Measurements from ENCODE around the gene NELL1.

The NELL1 gene

GRCh38 chr11:21346361-21346760 is 677.0 kb downstream of the NELL1 start:
- no peaks in the 10 kb centered on the region for H3K9me3 ChIP-seq (ENCODE audit: insufficient read depth, low read length, severe bottlenecking)
- no peak overlapping the region for H2AFZ ChIP-seq (ENCODE audit: low read depth, low read length)
- H3K27me3 ChIP-seq (ENCODE audit: insufficient read depth, low read length, poor library complexity) = no peaks in the 10 kb centered on the region
- no peak for DNase-seq
- H3K4me2 ChIP-seq (ENCODE audit: insufficient read depth, low read length) = no peak overlapping the region
- ATAC-seq (ENCODE audit: insufficient read depth, low read depth) = no peak
- no peak overlapping the region for H3K9ac ChIP-seq (ENCODE audit: low read depth, low read length)
- no peaks in the 10 kb centered on the region for H4K20me1 ChIP-seq (ENCODE audit: insufficient read depth, low read length)
- TF ChIP-seq, protein P1, sequence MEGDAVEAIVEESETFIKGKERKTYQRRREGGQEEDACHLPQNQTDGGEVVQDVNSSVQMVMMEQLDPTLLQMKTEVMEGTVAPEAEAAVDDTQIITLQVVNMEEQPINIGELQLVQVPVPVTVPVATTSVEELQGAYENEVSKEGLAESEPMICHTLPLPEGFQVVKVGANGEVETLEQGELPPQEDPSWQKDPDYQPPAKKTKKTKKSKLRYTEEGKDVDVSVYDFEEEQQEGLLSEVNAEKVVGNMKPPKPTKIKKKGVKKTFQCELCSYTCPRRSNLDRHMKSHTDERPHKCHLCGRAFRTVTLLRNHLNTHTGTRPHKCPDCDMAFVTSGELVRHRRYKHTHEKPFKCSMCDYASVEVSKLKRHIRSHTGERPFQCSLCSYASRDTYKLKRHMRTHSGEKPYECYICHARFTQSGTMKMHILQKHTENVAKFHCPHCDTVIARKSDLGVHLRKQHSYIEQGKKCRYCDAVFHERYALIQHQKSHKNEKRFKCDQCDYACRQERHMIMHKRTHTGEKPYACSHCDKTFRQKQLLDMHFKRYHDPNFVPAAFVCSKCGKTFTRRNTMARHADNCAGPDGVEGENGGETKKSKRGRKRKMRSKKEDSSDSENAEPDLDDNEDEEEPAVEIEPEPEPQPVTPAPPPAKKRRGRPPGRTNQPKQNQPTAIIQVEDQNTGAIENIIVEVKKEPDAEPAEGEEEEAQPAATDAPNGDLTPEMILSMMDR (IDR thresholded peaks at IDR 0.05; ENCODE audit: borderline replicate concordance, extremely low read depth, low read length, poor library complexity, severe bottlenecking) = no peak
- no peak for TF ChIP-seq EZH2 (IDR thresholded peaks at IDR 0.05; ENCODE audit: borderline replicate concordance, low read depth, low read length, severe bottlenecking)
- no peaks in the 10 kb centered on the region for H3K79me2 ChIP-seq (ENCODE audit: insufficient read depth, low read length)
- no peak overlapping the region for H3K4me3 ChIP-seq (ENCODE audit: low read depth in 1 of 2, low read length in 2 of 2)
- no peaks in the 10 kb centered on the region for H3K4me1 ChIP-seq (ENCODE audit: insufficient read depth, low read length)
- no peaks in the 10 kb centered on the region for H3K36me3 ChIP-seq (ENCODE audit: insufficient read depth, low read length)
- H3K27ac ChIP-seq (ENCODE audit: low read length) = no peak overlapping the region

DNA sequence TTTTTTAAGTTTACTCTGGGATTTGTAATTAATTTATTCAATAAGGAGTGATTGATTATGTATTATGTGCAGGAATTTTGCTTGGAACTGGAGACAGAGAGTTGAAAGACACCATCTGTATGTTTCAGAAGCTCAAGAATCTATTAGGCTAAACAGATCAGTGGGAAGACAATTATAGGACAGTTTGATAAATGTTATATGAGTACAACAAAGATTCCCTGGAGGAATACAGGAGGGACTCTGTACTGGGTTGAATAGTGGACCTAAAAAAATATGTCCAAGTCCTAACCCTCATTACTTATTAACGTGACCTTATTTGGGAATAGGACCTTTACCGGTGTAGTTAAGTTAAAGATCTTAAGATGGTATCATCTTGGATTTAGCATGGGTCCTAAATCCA is 681.2 kb downstream of the NELL1 start:
- ATAC-seq (ENCODE audit: insufficient read depth, low read depth) (no peak), DNase-seq (no peak)
- TF ChIP-seq, protein P1 (IDR thresholded peaks at IDR 0.05; ENCODE audit: borderline replicate concordance, extremely low read depth, low read length, poor library complexity, severe bottlenecking) = no peak
- no peak for TF ChIP-seq EZH2 (IDR thresholded peaks at IDR 0.05; ENCODE audit: borderline replicate concordance, low read depth, low read length, severe bottlenecking)

GRCh38 chr11:21353425-21353824 is 684.0 kb downstream of the NELL1 start:
- Histone ChIP-seq H2AFZ (ENCODE audit: low read depth, low read length) (no peak overlapping the region), H3K36me3 (ENCODE audit: insufficient read depth, low read length) (no peaks in the 10 kb centered on the region), H3K79me2 (ENCODE audit: insufficient read depth, low read length) (no peaks in the 10 kb centered on the region), H3K4me3 (ENCODE audit: low read depth in 1 of 2, low read length in 2 of 2) (no peak overlapping the region), H3K4me1 (ENCODE audit: insufficient read depth, low read length) (no peaks in the 10 kb centered on the region), H3K27me3 (ENCODE audit: insufficient read depth, low read length, poor library complexity) (no peaks in the 10 kb centered on the region), H3K27ac (ENCODE audit: low read length) (no peak overlapping the region), H4K20me1 (ENCODE audit: insufficient read depth, low read length) (no peaks in the 10 kb centered on the region), H3K9ac (ENCODE audit: low read depth, low read length) (no peak overlapping the region), H3K9me3 (ENCODE audit: insufficient read depth, low read length, severe bottlenecking) (no peaks in the 10 kb centered on the region), H3K4me2 (ENCODE audit: insufficient read depth, low read length) (no peak overlapping the region)
- ATAC-seq (ENCODE audit: insufficient read depth, low read depth) (no peak), DNase-seq (no peak)
- TF ChIP-seq, protein P1 (IDR thresholded peaks at IDR 0.05; ENCODE audit: borderline replicate concordance, extremely low read depth, low read length, poor library complexity, severe bottlenecking) = no peak
- TF ChIP-seq EZH2 (IDR thresholded peaks at IDR 0.05; ENCODE audit: borderline replicate concordance, low read depth, low read length, severe bottlenecking) = no peak

More for the DNA sequence above, 681.2 kb downstream of the NELL1 start:
- no peak overlapping the region for H2AFZ ChIP-seq (ENCODE audit: low read depth, low read length)
- no peaks in the 10 kb centered on the region for H3K4me1 ChIP-seq (ENCODE audit: insufficient read depth, low read length)
- no peaks in the 10 kb centered on the region for H3K36me3 ChIP-seq (ENCODE audit: insufficient read depth, low read length)
- no peak overlapping the region for H3K4me3 ChIP-seq (ENCODE audit: low read depth in 1 of 2, low read length in 2 of 2)
- H3K79me2 ChIP-seq (ENCODE audit: insufficient read depth, low read length) = no peaks in the 10 kb centered on the region
- no peak overlapping the region for H3K9ac ChIP-seq (ENCODE audit: low read depth, low read length)
- no peaks in the 10 kb centered on the region for H3K9me3 ChIP-seq (ENCODE audit: insufficient read depth, low read length, severe bottlenecking)
- no peaks in the 10 kb centered on the region for H3K27me3 ChIP-seq (ENCODE audit: insufficient read depth, low read length, poor library complexity)
- no peaks in the 10 kb centered on the region for H4K20me1 ChIP-seq (ENCODE audit: insufficient read depth, low read length)
- no peak overlapping the region for H3K4me2 ChIP-seq (ENCODE audit: insufficient read depth, low read length)
- H3K27ac ChIP-seq (ENCODE audit: low read length) = no peak overlapping the region
